Measurements from ENCODE around the gene SPOCK1. TPM values are rescaled to one million over a fixed set of nuclear protein-coding genes. Genes with fewer than 3 reads are reported as not detected.

The SPOCK1 gene
- total RNA-seq, 2 experiments from 2014 or later = not detected

GRCh38 chr5:137215261-137215660 lies 283.9 kb downstream of the SPOCK1 start:
- no peaks in the 10 kb centered on the region for H3K9me3 Mint-ChIP-seq (ENCODE audit: insufficient read depth)
- CTCF ChIA-PET = no interaction called here
- H3K4me3 Mint-ChIP-seq = no peak overlapping the region
- no peak for DNase-seq
- no peak for ATAC-seq
- no peaks in the 10 kb centered on the region for H3K4me1 Mint-ChIP-seq (ENCODE audit: low read depth)
- H3K27me3 Mint-ChIP-seq (ENCODE audit: low read depth) = peaks cover 5% of the 10 kb centered on the region
- H3K27ac Mint-ChIP-seq = no peak overlapping the region
- no peaks in the 10 kb centered on the region for H3K36me3 Mint-ChIP-seq (ENCODE audit: low read depth)
- POLR2A ChIA-PET = no interaction called here

GRCh38 chr5:137214446-137215189 lies 284.5 kb downstream of the SPOCK1 start:
- Mint-ChIP-seq H3K9me3 (ENCODE audit: insufficient read depth) (no peaks in the 10 kb centered on the region), H3K4me3 (no peak overlapping the region), H3K4me1 (ENCODE audit: low read depth) (no peaks in the 10 kb centered on the region), H3K27ac (no peak overlapping the region), H3K27me3 (ENCODE audit: low read depth) (peaks cover 3% of the 10 kb centered on the region), H3K36me3 (ENCODE audit: low read depth) (no peaks in the 10 kb centered on the region)
- ChIA-PET CTCF (no interaction called here), POLR2A (no interaction called here)
- ATAC-seq (no peak), DNase-seq (no peak)

- H3K27me3 Mint-ChIP-seq (ENCODE audit: low read depth) = peaks cover 3% of the 10 kb centered on the region
- no peaks in the 10 kb centered on the region for H3K36me3 Mint-ChIP-seq (ENCODE audit: low read depth)
- H3K4me3 Mint-ChIP-seq = no peak overlapping the region
- ChIA-PET POLR2A (no interaction called here), CTCF (no interaction called here)
- DNase-seq (no peak), ATAC-seq (no peak)
- no peaks in the 10 kb centered on the region for H3K9me3 Mint-ChIP-seq (ENCODE audit: insufficient read depth)
- no peak overlapping the region for H3K27ac Mint-ChIP-seq
- H3K4me1 Mint-ChIP-seq (ENCODE audit: low read depth) = no peaks in the 10 kb centered on the region
Observed at GRCh38 chr5:137212471-137212870, 286.7 kb downstream of the SPOCK1 start.

- ChIA-PET POLR2A (no interaction called here), CTCF (no interaction called here)
- H3K9me3 Mint-ChIP-seq (ENCODE audit: insufficient read depth) = no peaks in the 10 kb centered on the region
- no peaks in the 10 kb centered on the region for H3K4me1 Mint-ChIP-seq (ENCODE audit: low read depth)
- H3K27ac Mint-ChIP-seq = no peak overlapping the region
- no peak for ATAC-seq
- no peak for DNase-seq
- H3K36me3 Mint-ChIP-seq (ENCODE audit: low read depth) = no peaks in the 10 kb centered on the region
- H3K4me3 Mint-ChIP-seq = no peak overlapping the region
- peaks cover under 1% of the 10 kb centered on the region for H3K27me3 Mint-ChIP-seq (ENCODE audit: low read depth)
Observed at GRCh38 chr5:137209232-137209809, 289.8 kb downstream of the SPOCK1 start.

- Mint-ChIP-seq H3K9me3 (ENCODE audit: insufficient read depth) (no peaks in the 10 kb centered on the region), H3K36me3 (ENCODE audit: low read depth) (no peaks in the 10 kb centered on the region), H3K27ac (no peak overlapping the region), H3K4me1 (ENCODE audit: low read depth) (no peaks in the 10 kb centered on the region), H3K4me3 (no peak overlapping the region), H3K27me3 (ENCODE audit: low read depth) (no peaks in the 10 kb centered on the region)
- ChIA-PET POLR2A (no interaction called here), CTCF (no interaction called here)
- ATAC-seq = no peak
- DNase-seq = no peak
Observed at GRCh38 chr5:137207023-137207760, 291.9 kb downstream of the SPOCK1 start.

- Mint-ChIP-seq H3K36me3 (ENCODE audit: low read depth) (no peaks in the 10 kb centered on the region), H3K27me3 (ENCODE audit: low read depth) (no peaks in the 10 kb centered on the region), H3K27ac (no peak overlapping the region), H3K9me3 (ENCODE audit: insufficient read depth) (no peaks in the 10 kb centered on the region), H3K4me3 (no peak overlapping the region), H3K4me1 (ENCODE audit: low read depth) (no peaks in the 10 kb centered on the region)
- ATAC-seq (no peak), DNase-seq (no peak)
- POLR2A ChIA-PET = no interaction called here
- CTCF ChIA-PET = no interaction called here
Observed at GRCh38 chr5:137206030-137206715, 293.0 kb downstream of the SPOCK1 start.

- Mint-ChIP-seq H3K27ac (no peak overlapping the region), H3K4me3 (no peak overlapping the region), H3K4me1 (ENCODE audit: low read depth) (no peaks in the 10 kb centered on the region), H3K9me3 (ENCODE audit: insufficient read depth) (no peaks in the 10 kb centered on the region), H3K27me3 (ENCODE audit: low read depth) (no peaks in the 10 kb centered on the region), H3K36me3 (ENCODE audit: low read depth) (no peaks in the 10 kb centered on the region)
- ChIA-PET POLR2A (no interaction called here), CTCF (no interaction called here)
- ATAC-seq = no peak
- DNase-seq = no peak
Observed at GRCh38 chr5:137205231-137206027, 293.7 kb downstream of the SPOCK1 start.

- Mint-ChIP-seq H3K27ac (no peak overlapping the region), H3K4me3 (no peak overlapping the region), H3K27me3 (ENCODE audit: low read depth) (no peaks in the 10 kb centered on the region), H3K4me1 (ENCODE audit: low read depth) (no peaks in the 10 kb centered on the region), H3K9me3 (ENCODE audit: insufficient read depth) (no peaks in the 10 kb centered on the region), H3K36me3 (ENCODE audit: low read depth) (no peaks in the 10 kb centered on the region)
- POLR2A ChIA-PET = no interaction called here
- no peak for DNase-seq
- ATAC-seq = no peak
- CTCF ChIA-PET = no interaction called here
Observed at GRCh38 chr5:137203011-137203632, 296.0 kb downstream of the SPOCK1 start.

GRCh38 chr5:137201876-137202275 lies 297.2 kb downstream of the SPOCK1 start:
- Mint-ChIP-seq H3K27ac (no peak overlapping the region), H3K4me3 (no peak overlapping the region), H3K27me3 (ENCODE audit: low read depth) (no peaks in the 10 kb centered on the region), H3K36me3 (ENCODE audit: low read depth) (no peaks in the 10 kb centered on the region), H3K9me3 (ENCODE audit: insufficient read depth) (no peaks in the 10 kb centered on the region), H3K4me1 (ENCODE audit: low read depth) (no peaks in the 10 kb centered on the region)
- ATAC-seq (no peak), DNase-seq (no peak)
- CTCF ChIA-PET = no interaction called here
- POLR2A ChIA-PET = no interaction called here

- no peaks in the 10 kb centered on the region for H3K4me1 Mint-ChIP-seq (ENCODE audit: low read depth)
- no peak for ATAC-seq
- H3K27me3 Mint-ChIP-seq (ENCODE audit: low read depth) = no peaks in the 10 kb centered on the region
- no peaks in the 10 kb centered on the region for H3K9me3 Mint-ChIP-seq (ENCODE audit: insufficient read depth)
- no peak overlapping the region for H3K27ac Mint-ChIP-seq
- ChIA-PET POLR2A (no interaction called here), CTCF (no interaction called here)
- no peaks in the 10 kb centered on the region for H3K36me3 Mint-ChIP-seq (ENCODE audit: low read depth)
- DNase-seq = no peak
- H3K4me3 Mint-ChIP-seq = no peak overlapping the region
Observed at GRCh38 chr5:137200906-137201700, 298.0 kb downstream of the SPOCK1 start.

- Mint-ChIP-seq H3K9me3 (ENCODE audit: insufficient read depth) (no peaks in the 10 kb centered on the region), H3K4me1 (ENCODE audit: low read depth) (no peaks in the 10 kb centered on the region), H3K36me3 (ENCODE audit: low read depth) (no peaks in the 10 kb centered on the region), H3K27me3 (ENCODE audit: low read depth) (no peaks in the 10 kb centered on the region), H3K4me3 (no peak overlapping the region), H3K27ac (no peak overlapping the region)
- ATAC-seq (no peak), DNase-seq (no peak)
- ChIA-PET POLR2A (no interaction called here), CTCF (no interaction called here)
Observed at GRCh38 chr5:137199966-137200365, 299.2 kb downstream of the SPOCK1 start.

Measured in activated CD8-positive, alpha-beta T cell treated with anti-CD3 and anti-CD28 coated beads, Interleukin-2, amount 10 ng/mL, durations not matched to agents 7 days and 5 days (primary cell).